UCSD-AML1 (cell line): ENCODE measurements around the gene KLHDC4.
A peak's percentile ranks its signal among the peaks of the same experiment; 100 is the strongest.
"Not testable (repeated sequence)": the region's sequence is repeated elsewhere in the genome, so short reads cannot be mapped to it uniquely, and the experiment has no call there.

ENCODE experiments used
- DNase-seq: peaks from one replicate; lab custom pipeline; 2025; ENCODE audit not compliant: unreplicated experiment; lab: John Stamatoyannopoulos, UW

Gene KLHDC4

GRCh38 chr16:87721622-87722585, 43.9 kb downstream of the KLHDC4 start:
- no peak for DNase-seq

- DNase-seq: no peak
Observed at GRCh38 chr16:87720446-87720845, 45.3 kb downstream of the KLHDC4 start.

GRCh38 chr16:87718831-87719230, 47.0 kb downstream of the KLHDC4 start:
- DNase-seq: not testable (repeated sequence)

- no peak for DNase-seq
Observed at GRCh38 chr16:87715658-87716057, 50.1 kb downstream of the KLHDC4 start.

GRCh38 chr16:87715231-87715630, 50.6 kb downstream of the KLHDC4 start:
- DNase-seq: no peak

- no peak for DNase-seq
Observed at GRCh38 chr16:87713451-87714229, 52.1 kb downstream of the KLHDC4 start.

- no peak for DNase-seq
Observed at GRCh38 chr16:87712184-87712762, 53.5 kb downstream of the KLHDC4 start.

GRCh38 chr16:87710887-87711286, 54.9 kb downstream of the KLHDC4 start:
- no peak for DNase-seq

GRCh38 chr16:87709677-87710076, 56.1 kb downstream of the KLHDC4 start:
- no peak for DNase-seq

GRCh38 chr16:87708881-87709638, 56.7 kb downstream of the KLHDC4 start:
- no peak for DNase-seq

- DNase-seq: no peak
Observed at GRCh38 chr16:87707714-87708580, 57.8 kb downstream of the KLHDC4 start.

GRCh38 chr16:87707097-87707496, 58.7 kb downstream of the KLHDC4 start:
- DNase-seq: no peak

- no peak for DNase-seq
Observed at GRCh38 chr16:87706278-87707000, 59.3 kb downstream of the KLHDC4 start.

GRCh38 chr16:87705771-87706277, 60.0 kb downstream of the KLHDC4 start:
- no peak for DNase-seq

GRCh38 chr16:87704754-87705353, 60.9 kb downstream of the KLHDC4 start:
- DNase-seq: no peak

- no peak for DNase-seq
Observed at GRCh38 chr16:87703835-87704375, 61.9 kb downstream of the KLHDC4 start.

GRCh38 chr16:87703071-87703470, 62.7 kb downstream of the KLHDC4 start:
- DNase-seq: no peak

GRCh38 chr16:87702325-87702811, 63.4 kb downstream of the KLHDC4 start:
- DNase-seq: peak; percentile 65
